Measurements from ENCODE around the gene BZW2. TPM values are rescaled to one million over a fixed set of nuclear protein-coding genes. Genes with fewer than 3 reads are reported as not detected.

Gene BZW2
- total RNA-seq (2014; rRNA removed; shearing (Covaris generic)): 95.2 and 102 TPM in 2 replicates

GRCh38 chr7:16645593-16646471 is at the start of gene BZW2, which contains the start of gene ANKMY2:
TSS of gene BZW2 (plus strand) at chr7:16646181. CDS start at chr7:16665444, 19,263 bp downstream.
TSS of gene ANKMY2 (minus strand) at chr7:16645754. CDS start at chr7:16645573, 181 bp downstream.
- peak; percentile 96 for DNase-seq (ENCODE audit: low read depth)

DNA sequence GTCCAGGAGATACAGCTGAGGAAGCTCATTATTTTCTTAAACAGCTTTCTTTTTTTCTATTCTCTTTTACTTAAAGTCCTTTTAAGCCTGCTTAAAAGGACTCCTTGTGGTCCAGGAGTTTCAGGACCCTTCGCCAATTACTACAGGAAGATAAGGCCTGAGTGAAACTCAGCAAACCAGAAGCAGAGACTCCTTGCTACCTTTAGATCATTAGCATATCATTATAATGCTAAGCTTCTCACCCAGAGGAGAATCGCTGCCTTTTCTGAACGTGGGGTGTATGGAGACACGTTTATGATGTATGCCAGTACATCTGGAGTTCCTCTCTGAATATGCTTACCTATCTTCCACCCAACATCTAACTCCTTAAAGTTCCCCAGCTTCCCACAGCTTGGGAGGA is 48.0 kb upstream of the BZW2 start:
- no peak for DNase-seq (ENCODE audit: low read depth)

DNA sequence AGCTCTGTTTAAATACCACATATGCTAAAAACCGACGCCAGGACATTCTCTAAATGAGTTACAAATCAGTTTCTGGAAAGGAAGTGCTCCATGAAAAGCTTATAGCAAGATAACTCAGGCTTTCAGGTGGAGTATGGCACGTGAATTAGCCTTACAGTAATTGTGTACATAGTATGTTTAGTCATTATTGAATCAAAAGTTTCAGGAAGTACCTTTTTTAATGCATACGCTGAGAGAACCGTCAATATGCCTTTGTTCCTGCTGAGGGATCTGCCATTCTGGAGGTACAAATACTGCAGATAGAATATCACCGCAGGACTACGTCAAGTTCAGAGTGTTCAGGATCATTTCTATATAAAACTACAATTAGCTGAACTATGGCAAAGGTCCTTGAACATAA is 46.1 kb upstream of the BZW2 start:
- DNase-seq (ENCODE audit: low read depth): no peak

- peak; percentile 9 for DNase-seq (ENCODE audit: low read depth)
These were observed 42.3 kb upstream of the BZW2 start for GRCh38 chr7:16603633-16604032.

- DNase-seq (ENCODE audit: low read depth): no peak
These were observed 41.9 kb upstream of the BZW2 start for GRCh38 chr7:16604054-16604453.

- no peak for DNase-seq (ENCODE audit: low read depth)
These were observed 39.3 kb upstream of the BZW2 start for GRCh38 chr7:16606704-16607103.

DNA sequence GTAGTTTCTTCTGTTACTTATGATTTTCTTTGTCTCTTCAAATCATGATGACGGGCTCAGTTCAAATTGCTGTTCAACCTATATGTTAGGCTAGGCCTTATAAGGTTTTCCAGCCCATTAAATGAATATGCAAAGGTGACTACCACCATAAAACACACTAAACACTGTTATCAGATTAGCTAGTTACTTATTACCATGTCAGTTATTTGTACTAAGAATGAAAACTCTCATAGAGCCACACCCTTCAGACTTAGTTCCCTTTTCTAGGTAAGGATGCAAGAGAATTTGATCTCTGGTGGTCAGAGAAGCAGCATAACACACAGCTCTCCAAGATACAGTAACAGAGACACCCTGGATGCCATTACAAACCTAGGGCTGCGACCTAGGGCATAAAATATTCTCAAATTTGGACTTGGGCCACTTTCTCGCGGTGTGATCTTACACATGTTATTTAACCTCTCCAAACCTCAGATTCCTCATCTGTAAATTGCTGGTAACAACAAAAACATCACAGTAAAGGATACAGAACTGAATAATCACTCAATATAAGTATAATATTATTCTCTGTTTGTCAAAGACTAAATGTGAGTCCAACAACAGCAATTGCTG is 36.0 kb upstream of the BZW2 start:
- DNase-seq (ENCODE audit: low read depth): no peak

- no peak for DNase-seq (ENCODE audit: low read depth)
These were observed 34.3 kb upstream of the BZW2 start for GRCh38 chr7:16611711-16612110.

GRCh38 chr7:16615228-16615627 is 30.8 kb upstream of the BZW2 start:
- DNase-seq (ENCODE audit: low read depth): no peak

DNA sequence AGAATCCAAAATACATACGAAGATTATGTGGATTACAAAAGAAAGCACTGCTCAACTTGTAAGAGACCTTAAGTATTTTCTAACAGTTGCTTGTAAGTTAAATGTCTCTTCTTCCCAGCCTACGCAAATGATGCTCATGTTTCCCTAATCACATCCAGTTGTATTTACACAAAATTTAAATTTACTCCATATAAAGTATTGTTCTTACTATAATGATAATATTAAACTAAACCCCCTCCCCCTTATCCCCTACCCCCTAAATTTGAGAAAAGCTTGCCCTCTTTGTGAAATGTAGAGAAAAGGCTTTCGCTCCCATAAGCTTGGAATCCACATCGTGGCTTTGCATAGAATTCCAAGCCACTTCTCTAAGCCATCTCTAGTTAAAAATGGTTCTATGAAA is 29.9 kb upstream of the BZW2 start:
- DNase-seq (ENCODE audit: low read depth): no peak

GRCh38 chr7:16616542-16616941 is 29.4 kb upstream of the BZW2 start:
- no peak for DNase-seq (ENCODE audit: low read depth)

DNA sequence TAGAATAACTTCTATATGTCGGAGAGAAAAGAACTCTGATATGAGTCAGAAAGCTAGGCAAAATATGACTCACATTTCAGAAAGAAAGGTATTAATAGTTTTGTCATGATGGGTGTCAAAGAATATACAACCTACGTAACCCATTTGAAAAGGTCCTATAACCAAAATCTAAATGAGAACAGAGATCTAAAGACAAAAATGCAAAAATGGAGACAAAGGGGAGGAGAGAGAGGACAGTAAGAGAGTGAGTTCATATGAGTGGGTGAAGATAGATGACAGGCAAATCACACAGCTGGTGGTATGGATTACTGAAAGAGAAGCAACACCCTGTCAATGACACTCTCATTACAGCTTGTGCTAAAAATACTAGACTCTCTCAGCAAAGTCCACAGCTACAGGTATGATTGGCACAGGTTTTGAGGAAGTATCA is 26.0 kb upstream of the BZW2 start:
- no peak for DNase-seq (ENCODE audit: low read depth)

DNA sequence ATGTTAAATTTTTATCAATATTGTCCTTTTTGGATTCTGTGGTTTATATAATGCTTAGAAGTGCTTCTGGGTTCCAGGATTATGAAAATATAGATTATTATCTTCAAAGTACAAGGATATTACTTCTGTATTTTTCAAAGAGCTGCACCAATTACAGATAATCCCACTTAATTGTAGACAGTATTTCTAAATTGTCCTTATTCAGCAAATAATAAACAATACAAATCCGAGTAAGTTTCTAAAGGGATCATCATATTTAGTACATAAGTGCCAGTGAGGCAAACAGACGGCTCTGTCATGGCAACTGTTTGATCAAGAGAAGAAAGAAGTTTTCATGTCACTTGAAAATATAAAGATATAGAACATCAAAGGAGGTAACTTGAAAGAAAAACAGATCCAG is 19.6 kb upstream of the BZW2 start:
- no peak for DNase-seq (ENCODE audit: low read depth)

GRCh38 chr7:16627236-16627635 is 18.7 kb upstream of the BZW2 start:
- DNase-seq (ENCODE audit: low read depth): peak; percentile 29

DNA sequence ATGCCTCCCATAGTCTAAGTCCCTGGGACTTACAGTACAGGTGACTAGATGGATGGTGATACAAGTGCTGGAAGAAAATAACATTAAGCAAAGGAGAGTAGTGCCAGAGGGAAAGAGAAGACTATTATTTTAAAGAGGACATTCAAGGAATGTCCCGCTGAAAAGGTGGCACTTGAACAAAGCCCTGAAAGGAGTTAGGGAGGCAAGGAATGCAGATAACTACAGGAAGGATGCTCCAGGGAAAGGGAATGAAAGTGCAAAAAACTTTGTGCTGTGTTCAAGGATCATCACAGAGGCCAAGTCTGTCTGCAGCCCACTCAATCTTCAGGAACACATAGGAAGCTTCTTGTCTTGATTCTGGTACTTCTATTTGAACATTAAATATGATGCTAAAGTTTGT is 15.3 kb upstream of the BZW2 start:
- DNase-seq (ENCODE audit: low read depth): no peak

GRCh38 chr7:16634271-16634738 is 11.7 kb upstream of the BZW2 start:
- no peak for DNase-seq (ENCODE audit: low read depth)

GRCh38 chr7:16636555-16637101 is 9.4 kb upstream of the BZW2 start:
- peak; percentile 53 for DNase-seq (ENCODE audit: low read depth)

DNA sequence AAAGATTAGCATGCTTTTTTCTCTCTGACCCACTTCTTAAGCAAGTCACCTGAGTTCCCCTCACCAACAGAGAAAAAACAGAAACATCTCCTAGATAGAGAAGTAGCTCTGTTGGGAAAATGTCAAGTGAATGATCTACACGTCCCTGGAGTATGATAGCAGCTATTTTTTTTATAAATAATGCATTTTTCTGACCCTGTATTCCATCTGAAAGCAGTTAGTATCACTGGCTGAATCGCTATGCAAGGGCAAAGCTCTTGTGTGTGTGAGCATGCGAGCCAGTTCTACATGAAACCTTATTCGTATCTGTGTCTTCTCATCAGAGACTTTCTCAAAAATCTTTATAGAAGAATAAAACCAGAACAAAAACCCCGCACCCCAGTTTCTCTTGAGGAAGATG is 8.6 kb upstream of the BZW2 start:
- no peak for DNase-seq (ENCODE audit: low read depth)

- DNase-seq (ENCODE audit: low read depth): no peak
These were observed 7.4 kb upstream of the BZW2 start for GRCh38 chr7:16638282-16639280.

GRCh38 chr7:16644157-16644556 is 1.8 kb upstream of the BZW2 start:
- no peak for DNase-seq (ENCODE audit: low read depth)

All from M059J (cell line).